RPMI7951 (cell line): Measurements from ENCODE around the gene TBC1D32. TPM values are rescaled to one million over a fixed set of nuclear protein-coding genes. Genes with fewer than 3 reads are reported as not detected.
A peak's percentile ranks its signal among the peaks of the same experiment; 100 is the strongest.
"Not testable (repeated sequence)": the region's sequence is repeated elsewhere in the genome, so short reads cannot be mapped to it uniquely, and the experiment has no call there.

Experiments used
- DNase-seq: peaks from one replicate; pipeline ENCODE4 v3.0.0-alpha.2; 2012; ENCODE audit warnings: low read depth
- total RNA-seq: library from RNA; depleted of rRNA; stranded (reverse); fragments of >200 nt; shearing (Covaris generic); gene quantifications from 2 replicates; pipeline ENCODE4 v1.2.3, GENCODE V29; 2014

TBC1D32 gene
- total RNA-seq, 1 experiment from 2014 or later, result 10.8 TPM

- DNase-seq, result no peak
Measured at GRCh38 chr6:121333196-121333595, 1.1 kb downstream of the TBC1D32 start.

- DNase-seq, result no peak
Measured at GRCh38 chr6:121330516-121330915, 3.8 kb downstream of the TBC1D32 start.

GRCh38 chr6:121321282-121321681, 13.0 kb downstream of the TBC1D32 start:
- DNase-seq, result no peak

- no peak for DNase-seq
Measured at GRCh38 chr6:121319603-121320002, 14.7 kb downstream of the TBC1D32 start.

GRCh38 chr6:121319112-121319553, 15.1 kb downstream of the TBC1D32 start:
- DNase-seq, result peak; percentile 13

- DNase-seq, result no peak
Measured at GRCh38 chr6:121314381-121315112, 19.7 kb downstream of the TBC1D32 start.

- not testable (repeated sequence) for DNase-seq
Measured at GRCh38 chr6:121311814-121312213, 22.5 kb downstream of the TBC1D32 start.

- no peak for DNase-seq
Measured at GRCh38 chr6:121310495-121310894, 23.8 kb downstream of the TBC1D32 start.

- DNase-seq, result peak; percentile 3
Measured at GRCh38 chr6:121309768-121310469, 24.4 kb downstream of the TBC1D32 start.

- DNase-seq, result peak; percentile 46
Measured at GRCh38 chr6:121305957-121306607, 28.2 kb downstream of the TBC1D32 start.

- DNase-seq, result no peak
Measured at GRCh38 chr6:121302882-121303281, 31.4 kb downstream of the TBC1D32 start.

- not testable (repeated sequence) for DNase-seq
Measured at GRCh38 chr6:121301156-121301555, 33.1 kb downstream of the TBC1D32 start.

GRCh38 chr6:121297694-121298093, 36.6 kb downstream of the TBC1D32 start:
- no peak for DNase-seq

- DNase-seq, result no peak
Measured at GRCh38 chr6:121285041-121285440, 49.2 kb downstream of the TBC1D32 start.

- no peak for DNase-seq
Measured at GRCh38 chr6:121274666-121275295, 59.5 kb downstream of the TBC1D32 start.

GRCh38 chr6:121263742-121264141, 70.5 kb downstream of the TBC1D32 start:
- no peak for DNase-seq

- peak; percentile 38 for DNase-seq
Measured at GRCh38 chr6:121260651-121261102, 73.6 kb downstream of the TBC1D32 start.

- peak; percentile 70 for DNase-seq
Measured at GRCh38 chr6:121247386-121247785, 86.9 kb downstream of the TBC1D32 start.

- DNase-seq, result no peak
Measured at GRCh38 chr6:121242386-121242785, 91.9 kb downstream of the TBC1D32 start.

- no peak for DNase-seq
Measured at GRCh38 chr6:121237859-121238258, 96.4 kb downstream of the TBC1D32 start.

- no peak for DNase-seq
Measured at GRCh38 chr6:121236984-121237383, 97.3 kb downstream of the TBC1D32 start.

- DNase-seq, result no peak
Measured at GRCh38 chr6:121235386-121235785, 98.9 kb downstream of the TBC1D32 start.
